NT2/D1 (cell line): ENCODE measurements around the gene MGST2.

Experiments
- SUZ12 ChIP-seq: IDR thresholded peaks from 2 replicates; pipeline ENCODE4 v1.6.1; 2011; ENCODE audit not compliant: insufficient read length, insufficient read depth; ENCODE audit errors: extremely low read depth
- YY1 ChIP-seq: IDR thresholded peaks from 2 replicates; pipeline ENCODE4 v1.6.1; 2011; ENCODE audit not compliant: insufficient read length, insufficient read depth
- ZNF274 ChIP-seq: IDR thresholded peaks from 2 replicates; pipeline ENCODE4 v1.6.1; 2011; ENCODE audit warnings: mild to moderate bottlenecking, low read depth, low read length

DNA sequence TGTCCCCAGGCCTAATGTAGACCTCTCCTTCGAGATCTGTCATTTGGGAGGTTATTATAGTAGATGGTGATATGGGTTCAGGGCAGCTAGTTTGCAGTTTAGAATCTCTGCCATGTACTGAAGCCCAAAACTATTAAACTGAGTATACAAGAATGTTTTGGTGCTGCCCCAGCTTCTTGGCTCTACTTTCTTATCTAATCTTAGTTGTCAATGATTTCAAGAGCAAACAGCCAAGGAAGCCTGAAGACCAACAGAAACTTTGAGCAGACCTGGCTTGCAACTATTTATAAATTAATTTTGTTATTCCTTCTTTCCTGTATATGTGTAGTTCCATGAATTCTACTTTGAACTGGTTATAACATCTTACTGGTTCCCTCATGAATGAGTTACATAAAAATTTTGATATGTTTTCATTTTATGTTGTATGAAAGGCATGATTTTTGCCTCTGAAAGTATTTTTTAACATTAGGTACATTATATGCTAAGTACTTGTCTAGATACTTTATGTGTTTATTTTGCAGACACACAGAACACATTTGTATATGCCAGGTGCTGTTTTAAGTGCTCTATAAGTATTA is 2.0 kb upstream of the MGST2 start:
- no peak for TF ChIP-seq YY1
- TF ChIP-seq ZNF274: no peak
- TF ChIP-seq SUZ12: no peak
